Measurements from ENCODE around the gene MEF2C.
A peak's percentile ranks its signal among the peaks of the same experiment; 100 is the strongest.

The MEF2C gene

GRCh38 chr5:88829775-88830174 lies 53.2 kb downstream of the MEF2C start:
- Histone ChIP-seq H3K9me3 (ENCODE audit: control insufficient read depth, insufficient read depth, low read length) (no peaks in the 10 kb centered on the region), H3K4me3 (ENCODE audit: low read length) (peak overlapping the region; percentile 73), H3K36me3 (ENCODE audit: control insufficient read depth, low read length) (peaks cover 18% of the 10 kb centered on the region; the same call in 1 of the 2 replicates), H3F3A (ENCODE audit: control insufficient read depth, insufficient read depth) (peaks cover 70% of the 10 kb centered on the region), H3K27me3 (ENCODE audit: control insufficient read depth, low read length) (no peaks in the 10 kb centered on the region), H3K79me2 (ENCODE audit: control insufficient read depth, low read length) (peaks cover 85% of the 10 kb centered on the region), H3K4me2 (ENCODE audit: low read length) (peak overlapping the region; percentile 94), H3K27ac (ENCODE audit: low read depth, low read length) (peak overlapping the region; percentile 98), H3K9me2 (replicated peaks; ENCODE audit: control insufficient read depth, low read length) (no peaks in the 10 kb centered on the region), H4K20me1 (ENCODE audit: control insufficient read depth, insufficient read depth, low read depth, low read length) (no peaks in the 10 kb centered on the region), H3K4me1 (ENCODE audit: control insufficient read depth, low read length) (peaks cover 96% of the 10 kb centered on the region)
- TF ChIP-seq CTCF (IDR thresholded peaks at IDR 0.05; ENCODE audit: low read depth, low read length, poor library complexity, severe bottlenecking), result no peak
- no peak for TF ChIP-seq EZH2phosphoT487 (IDR thresholded peaks at IDR 0.05; ENCODE audit: borderline replicate concordance, low read length)

GRCh38 chr5:88829054-88829453 lies 53.9 kb downstream of the MEF2C start:
- peaks cover 85% of the 10 kb centered on the region for H3K79me2 ChIP-seq (ENCODE audit: control insufficient read depth, low read length)
- no peaks in the 10 kb centered on the region for H3K27me3 ChIP-seq (ENCODE audit: control insufficient read depth, low read length)
- no peaks in the 10 kb centered on the region for H3K9me2 ChIP-seq (replicated peaks; ENCODE audit: control insufficient read depth, low read length)
- no peaks in the 10 kb centered on the region for H4K20me1 ChIP-seq (ENCODE audit: control insufficient read depth, insufficient read depth, low read depth, low read length)
- peak overlapping the region; percentile 98 for H3K27ac ChIP-seq (ENCODE audit: low read depth, low read length)
- peaks cover 18% of the 10 kb centered on the region; the same call in 1 of the 2 replicates for H3K36me3 ChIP-seq (ENCODE audit: control insufficient read depth, low read length)
- H3K4me2 ChIP-seq (ENCODE audit: low read length), result peak overlapping the region; percentile 94
- H3K4me3 ChIP-seq (ENCODE audit: low read length), result peak overlapping the region; percentile 73
- TF ChIP-seq EZH2phosphoT487 (IDR thresholded peaks at IDR 0.05; ENCODE audit: borderline replicate concordance, low read length) (no peak), CTCF (IDR thresholded peaks at IDR 0.05; ENCODE audit: low read depth, low read length, poor library complexity, severe bottlenecking) (peak; percentile 46)
- H3K9me3 ChIP-seq (ENCODE audit: control insufficient read depth, insufficient read depth, low read length), result no peaks in the 10 kb centered on the region
- peaks cover 94% of the 10 kb centered on the region for H3K4me1 ChIP-seq (ENCODE audit: control insufficient read depth, low read length)
- H3F3A ChIP-seq (ENCODE audit: control insufficient read depth, insufficient read depth), result peaks cover 69% of the 10 kb centered on the region

DNA sequence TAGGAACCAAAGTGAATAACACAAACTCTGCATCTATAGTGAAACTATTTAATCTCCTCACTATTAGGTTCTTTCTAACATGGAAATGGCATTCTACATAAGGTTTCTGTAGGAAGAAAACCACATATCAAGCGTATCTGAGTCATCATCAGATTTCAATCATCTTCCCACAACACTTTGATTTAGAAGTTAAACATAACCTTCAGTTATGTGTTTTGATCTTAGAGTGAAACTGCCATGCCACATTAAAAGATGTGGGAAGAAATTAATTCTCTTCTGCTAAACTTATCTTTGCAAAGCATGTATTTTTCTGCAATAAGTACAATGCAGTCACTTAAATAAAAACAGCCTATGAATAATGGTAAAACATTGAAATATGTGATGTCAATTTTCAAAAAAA lies 55.0 kb downstream of the MEF2C start:
- H4K20me1 ChIP-seq (ENCODE audit: control insufficient read depth, insufficient read depth, low read depth, low read length), result no peaks in the 10 kb centered on the region
- H3K4me3 ChIP-seq (ENCODE audit: low read length), result peak overlapping the region; percentile 73
- H3K9me2 ChIP-seq (replicated peaks; ENCODE audit: control insufficient read depth, low read length), result no peaks in the 10 kb centered on the region
- no peaks in the 10 kb centered on the region for H3K9me3 ChIP-seq (ENCODE audit: control insufficient read depth, insufficient read depth, low read length)
- peak overlapping the region; percentile 94 for H3K4me2 ChIP-seq (ENCODE audit: low read length)
- peaks cover 85% of the 10 kb centered on the region for H3K79me2 ChIP-seq (ENCODE audit: control insufficient read depth, low read length)
- peaks cover 83% of the 10 kb centered on the region for H3K4me1 ChIP-seq (ENCODE audit: control insufficient read depth, low read length)
- TF ChIP-seq EZH2phosphoT487 (IDR thresholded peaks at IDR 0.05; ENCODE audit: borderline replicate concordance, low read length) (no peak), CTCF (IDR thresholded peaks at IDR 0.05; ENCODE audit: low read depth, low read length, poor library complexity, severe bottlenecking) (no peak)
- peaks cover 27% of the 10 kb centered on the region for H3K36me3 ChIP-seq (ENCODE audit: control insufficient read depth, low read length)
- peaks cover 70% of the 10 kb centered on the region for H3F3A ChIP-seq (ENCODE audit: control insufficient read depth, insufficient read depth)
- no peaks in the 10 kb centered on the region for H3K27me3 ChIP-seq (ENCODE audit: control insufficient read depth, low read length)
- H3K27ac ChIP-seq (ENCODE audit: low read depth, low read length), result peak overlapping the region; percentile 98

Data from DOHH2 (cell line).